Activated CD4-positive, alpha-beta T cell treated with anti-CD3 and anti-CD28 coated beads, Interleukin-2, amount 50 U/mL, for 24 hours (primary cell): ENCODE measurements around the gene LPAR5.
A peak's percentile ranks its signal among the peaks of the same experiment; 100 is the strongest.

Source experiments
- DNase-seq, 2 donors: peaks; one replicate each; pipeline ENCODE4 v3.0.0-alpha.2; 2020; ENCODE audit warnings: low read depth in 1 of 2, low spot score in 1 of 2

The LPAR5 gene

GRCh38 chr12:6635856-6636531, at the start of gene LPAR5:
LPAR5 (minus strand) TSS chr12:6635959; CDS start chr12:6621248, 14,711 bp downstream.
- DNase-seq: no peak

GRCh38 chr12:6684609-6685008, 48.9 kb upstream of the LPAR5 start:
- DNase-seq: peak in 1 of 2 donors; percentile 40

- DNase-seq: no peak
These were observed 41.2 kb upstream of the LPAR5 start for GRCh38 chr12:6676962-6677361.

DNA sequence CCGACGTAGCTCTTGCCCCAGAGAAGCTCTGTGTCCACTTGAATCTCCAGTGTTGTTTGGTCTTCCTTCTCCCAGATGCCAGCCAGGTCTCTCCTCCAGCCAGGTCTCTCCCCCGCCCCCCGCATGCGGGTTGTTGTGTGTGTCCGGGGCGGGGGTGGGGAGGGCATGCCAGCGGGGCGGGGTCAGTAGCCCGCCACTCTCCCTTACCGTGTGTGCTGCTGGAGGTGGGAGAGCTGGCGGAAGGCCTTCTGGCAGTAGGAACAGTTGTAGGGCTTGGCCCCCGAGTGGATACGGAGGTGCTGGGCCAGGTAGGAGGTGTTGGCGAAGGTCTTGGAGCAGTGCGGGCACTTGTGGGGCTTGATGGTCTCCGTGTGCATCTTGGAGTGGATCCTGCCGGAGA, 36.4 kb upstream of the LPAR5 start:
- DNase-seq: no peak

- DNase-seq: no peak
These were observed 31.9 kb upstream of the LPAR5 start for GRCh38 chr12:6667559-6668210.

DNA sequence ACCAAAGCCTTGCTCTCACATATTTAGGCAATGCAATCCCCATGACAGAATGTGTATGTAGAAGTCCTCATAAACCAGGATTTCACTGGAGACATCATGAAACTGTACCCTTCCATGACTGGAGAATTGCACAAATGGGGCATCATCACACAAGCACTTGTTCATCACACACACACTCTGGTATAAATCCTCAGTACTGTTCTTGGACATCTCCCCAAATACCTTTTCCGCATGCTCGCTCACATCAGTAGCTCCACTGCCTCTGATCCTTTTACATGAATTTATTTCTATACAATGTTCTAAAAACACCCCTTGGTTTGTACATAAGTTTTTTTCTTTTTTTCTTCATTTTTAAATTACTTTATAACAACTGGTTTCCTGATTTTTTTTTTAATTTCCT, 30.5 kb upstream of the LPAR5 start:
- DNase-seq: no peak

- no peak for DNase-seq
These were observed 29.1 kb upstream of the LPAR5 start for GRCh38 chr12:6664902-6665301.

GRCh38 chr12:6662906-6663742, 27.4 kb upstream of the LPAR5 start, which contains the start of gene ING4:
ING4 (minus strand) TSS chr12:6663119; CDS start chr12:6663101, 18 bp downstream.
- peak; percentile 79 to 96 for DNase-seq

DNA sequence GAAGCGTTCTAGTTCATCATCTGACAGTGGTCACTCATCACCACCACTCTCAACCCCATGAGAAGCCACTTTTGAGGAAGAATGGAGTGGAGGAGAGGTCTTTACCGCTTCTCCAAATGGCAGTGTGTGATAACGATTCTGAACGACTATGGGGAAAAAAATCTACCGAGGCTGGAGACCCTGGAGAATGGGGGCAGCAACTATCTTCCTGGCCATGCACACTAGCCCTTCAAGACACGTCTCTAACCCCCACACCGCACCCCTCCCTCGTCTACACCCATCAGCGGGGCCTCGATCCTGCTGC, 26.8 kb upstream of the LPAR5 start:
- DNase-seq: no peak

DNA sequence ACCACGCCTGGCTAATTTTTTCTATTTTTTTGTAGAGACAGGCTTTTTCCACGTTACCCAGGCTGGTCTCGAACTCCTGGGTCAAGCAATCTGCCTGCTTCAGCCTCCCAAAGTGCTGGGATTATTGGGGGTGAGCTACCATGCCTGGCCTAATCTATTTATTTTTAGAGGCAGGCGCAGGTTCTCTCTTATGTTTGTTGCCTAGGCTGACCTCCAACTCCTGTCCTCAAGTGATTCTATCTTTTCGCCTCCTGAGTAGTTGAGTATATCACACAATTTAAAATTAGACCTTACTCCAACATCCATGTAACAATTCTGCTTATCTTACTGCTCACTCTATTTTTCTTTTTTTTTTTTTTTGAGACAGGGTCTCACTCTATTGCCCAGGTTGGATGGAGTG, 18.2 kb upstream of the LPAR5 start:
- no peak for DNase-seq

DNA sequence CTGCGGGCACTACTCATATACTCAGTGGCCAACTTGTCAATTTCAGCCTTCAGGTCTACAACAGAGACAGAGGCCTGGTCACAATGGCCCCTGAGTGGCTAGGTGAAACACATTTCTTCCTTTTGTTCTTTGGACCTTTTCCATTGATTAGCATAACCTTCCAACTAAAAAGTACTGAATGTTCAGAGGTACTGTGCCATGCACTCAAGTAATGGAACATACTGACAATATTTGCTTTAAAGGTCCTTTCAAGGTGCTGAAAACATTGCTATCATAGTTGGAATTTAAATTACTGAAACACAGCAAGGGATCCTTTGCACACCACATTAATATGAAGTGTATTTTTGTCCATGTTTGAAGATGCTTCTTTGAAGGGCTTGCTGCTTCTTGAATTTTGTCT, 17.6 kb upstream of the LPAR5 start:
- no peak for DNase-seq

- no peak for DNase-seq
These were observed 16.6 kb upstream of the LPAR5 start for GRCh38 chr12:6652391-6652790.

DNA sequence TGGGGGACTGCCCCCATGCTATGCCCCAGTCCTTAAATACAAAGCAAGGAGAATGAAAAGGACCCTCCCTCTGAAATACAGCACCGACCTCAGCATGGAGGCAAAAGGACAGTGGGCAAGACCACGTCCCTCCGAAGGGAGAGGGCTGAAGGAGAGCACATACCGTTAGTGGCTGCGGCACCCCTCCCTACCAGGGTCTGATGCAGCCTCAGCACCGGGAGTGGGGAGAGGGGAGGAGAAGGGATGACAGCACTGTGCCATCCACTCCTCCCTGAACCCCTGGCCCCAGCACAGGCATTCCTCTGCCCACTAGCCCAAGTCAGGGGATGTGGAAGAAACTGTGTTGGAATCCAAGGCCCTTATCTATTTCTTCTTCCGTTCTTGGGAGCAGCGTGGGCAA, 15.1 kb upstream of the LPAR5 start:
- no peak for DNase-seq

GRCh38 chr12:6647083-6647604, 11.4 kb upstream of the LPAR5 start, which contains the start of gene ACRBP:
ACRBP (minus strand) TSS chr12:6647432; CDS start chr12:6647366, 66 bp downstream.
- no peak for DNase-seq

- no peak for DNase-seq
These were observed 10.7 kb upstream of the LPAR5 start for GRCh38 chr12:6646276-6647082.

DNA sequence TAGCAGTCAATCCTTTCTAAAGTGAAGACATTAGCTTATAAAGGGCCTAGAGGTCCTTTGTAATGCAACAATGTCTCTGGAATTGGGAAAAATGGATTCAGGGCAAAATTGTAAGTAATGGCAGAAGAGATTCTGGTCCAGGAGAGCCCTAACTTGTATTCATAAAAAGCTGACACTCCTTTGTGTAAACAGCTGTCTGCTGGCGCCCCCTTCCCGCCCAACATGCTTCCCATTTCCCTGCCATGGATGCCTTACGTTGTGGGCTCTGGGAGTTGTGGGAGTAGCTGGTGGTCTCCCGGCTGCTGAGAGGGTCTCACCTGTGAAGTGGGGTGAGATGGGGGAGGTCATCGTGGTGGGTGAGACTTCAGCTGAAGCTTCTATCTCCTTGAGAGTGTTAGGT, 9.1 kb upstream of the LPAR5 start:
- no peak for DNase-seq

DNA sequence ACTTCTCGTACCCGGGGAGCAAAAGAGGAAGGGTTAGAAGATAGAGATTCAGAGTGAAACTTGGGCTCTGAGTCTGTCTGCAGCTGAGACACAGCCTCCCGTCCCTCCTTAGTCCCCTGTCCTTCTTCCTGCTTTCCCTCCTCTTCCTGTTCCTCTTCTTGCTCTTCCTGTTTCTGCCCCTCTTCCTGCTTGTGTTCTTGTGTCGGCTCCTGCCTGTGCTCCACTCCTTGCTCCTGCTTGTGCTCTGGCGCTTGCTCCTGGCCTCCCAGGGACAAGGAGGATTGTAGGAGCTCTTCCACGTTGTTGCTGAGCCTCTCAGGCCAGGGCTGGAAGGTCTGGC, 8.5 kb upstream of the LPAR5 start:
- no peak for DNase-seq

DNA sequence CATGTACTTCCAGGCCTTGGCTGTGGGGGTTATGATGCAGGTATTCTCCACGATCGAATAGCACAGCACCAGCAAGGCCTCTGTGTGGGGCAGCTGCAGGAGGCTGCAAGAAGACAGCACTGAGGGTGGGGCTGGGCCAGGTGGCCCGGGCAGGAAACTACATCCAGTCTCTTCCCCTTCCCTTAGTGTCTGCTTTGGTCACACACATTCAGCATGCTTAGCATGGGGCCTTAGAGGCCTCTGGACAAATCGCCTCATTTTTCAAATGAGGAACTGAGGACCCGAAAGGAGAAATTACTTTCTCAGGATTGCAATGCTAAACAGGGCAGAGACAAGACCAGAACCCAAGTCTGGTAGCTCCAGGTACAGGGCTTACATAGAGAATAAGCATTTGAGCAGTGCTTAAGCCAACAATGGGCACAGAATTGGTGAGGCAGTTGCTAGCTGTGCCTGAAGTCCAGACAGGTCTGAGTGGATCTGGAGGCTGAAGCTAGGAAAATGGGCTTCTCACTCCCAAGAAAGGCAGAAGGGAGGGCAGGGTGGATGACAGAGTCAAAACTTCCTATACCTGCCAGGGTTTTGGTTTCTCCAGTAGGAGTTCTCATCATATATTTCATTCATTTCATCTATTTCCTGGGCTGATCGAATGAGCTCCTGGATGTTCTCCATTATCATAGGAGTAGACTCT, 8.0 kb upstream of the LPAR5 start:
- no peak for DNase-seq

DNA sequence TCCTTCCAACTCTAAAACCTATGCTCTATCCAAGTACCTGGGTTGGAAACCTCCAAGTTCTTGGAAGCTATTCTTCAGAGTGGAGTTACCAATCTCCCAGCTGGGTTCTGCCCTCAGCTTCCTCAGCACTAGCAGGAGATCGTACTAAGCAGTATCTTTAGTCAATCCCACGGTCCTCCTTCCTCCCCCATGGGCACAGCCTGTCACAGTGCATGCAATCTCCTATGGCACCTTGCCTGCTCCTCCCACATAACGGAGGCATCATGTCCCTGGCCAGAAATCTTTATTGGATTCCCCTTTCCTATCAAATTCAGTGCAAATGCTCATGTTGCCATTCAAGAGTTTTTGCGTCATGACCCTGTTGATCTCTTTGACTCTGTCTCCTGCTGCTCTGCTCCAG, 5.4 kb upstream of the LPAR5 start:
- DNase-seq: no peak

DNA sequence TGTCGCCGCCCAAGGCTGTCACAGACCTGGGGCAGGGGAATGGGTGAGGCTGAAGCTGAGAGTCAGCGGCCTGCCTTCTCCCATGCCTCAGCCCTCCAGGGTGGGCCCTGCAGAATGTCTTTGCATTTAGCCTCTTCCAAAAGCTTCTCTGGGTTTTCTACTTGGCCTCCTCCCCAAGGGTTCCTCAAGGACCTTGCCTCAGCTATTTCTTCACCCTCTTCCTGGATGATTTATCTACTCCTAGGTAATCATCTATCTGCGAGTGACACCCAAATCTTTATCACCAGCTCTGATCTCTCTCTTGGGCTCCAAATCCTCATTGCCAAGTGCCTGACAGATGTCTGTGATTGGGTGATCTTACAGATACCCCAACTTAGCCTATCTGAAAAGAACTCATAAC, 4.7 kb upstream of the LPAR5 start:
- no peak for DNase-seq
